ENCODE results near the gene NUP153.
A peak's percentile ranks its signal among the peaks of the same experiment; 100 is the strongest.

NUP153 gene

GRCh38 chr6:17580518-17581048, 126.1 kb downstream of the NUP153 start:
- peak overlapping the region in 13 of 21 experiments; percentile 4 to 67 (median 32) for H3K27ac ChIP-seq
- peak overlapping the region; percentile 39 to 63 (median 45) for H3K4me3 ChIP-seq

- Histone ChIP-seq H3K4me3 (no peak overlapping the region), H3K27ac (no peak overlapping the region)
Observed at GRCh38 chr6:17577059-17577458, 129.7 kb downstream of the NUP153 start.

GRCh38 chr6:17574866-17575560, 131.7 kb downstream of the NUP153 start:
- no peak overlapping the region for H3K4me3 ChIP-seq
- H3K27ac ChIP-seq, result no peak overlapping the region

- Histone ChIP-seq H3K4me3 (no peak overlapping the region), H3K27ac (no peak overlapping the region)
Observed at GRCh38 chr6:17565399-17565798, 141.3 kb downstream of the NUP153 start.

Measured in skin epidermis (tissue), 12 donors.